ENCODE measurements around the gene FBRSL1.

GRCh38 chr12:132503618-132504204, 13.8 kb downstream of the FBRSL1 start:
- TF ChIP-seq CTCF (IDR thresholded peaks at IDR 0.05) (no peak), EZH2 (IDR thresholded peaks at IDR 0.05; ENCODE audit: borderline replicate concordance, insufficient read depth, low read depth, low read length, poor library complexity, severe bottlenecking) (no peak)
